GM21723 (cell line): ENCODE data around the gene TMEM253.
A peak's percentile ranks its signal among the peaks of the same experiment; 100 is the strongest.

ENCODE experiments used
- ATAC-seq: cut with Tn5 transposase; IDR thresholded peaks from one replicate; pipeline ENCODE4 v1.9.1; 2021; ENCODE audit warnings: mild to moderate bottlenecking, moderate library complexity; ENCODE audit not compliant: unreplicated experiment

The TMEM253 gene

DNA sequence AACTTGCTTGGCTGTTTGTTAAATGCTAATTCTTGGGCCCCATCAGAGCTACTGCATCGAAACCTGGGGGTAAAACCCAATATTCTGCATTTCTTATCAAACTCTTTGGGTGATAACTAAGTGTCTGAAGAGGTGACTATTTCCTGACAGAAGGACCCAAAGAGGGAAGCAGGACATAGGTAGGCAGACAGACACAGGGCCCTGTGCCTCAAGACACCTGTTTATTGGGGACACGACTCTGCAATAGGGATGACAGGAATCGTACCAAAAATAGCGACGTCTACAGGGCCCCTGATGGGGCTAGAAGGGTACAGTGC is 11.0 kb upstream of the TMEM253 start:
- ATAC-seq = no peak

DNA sequence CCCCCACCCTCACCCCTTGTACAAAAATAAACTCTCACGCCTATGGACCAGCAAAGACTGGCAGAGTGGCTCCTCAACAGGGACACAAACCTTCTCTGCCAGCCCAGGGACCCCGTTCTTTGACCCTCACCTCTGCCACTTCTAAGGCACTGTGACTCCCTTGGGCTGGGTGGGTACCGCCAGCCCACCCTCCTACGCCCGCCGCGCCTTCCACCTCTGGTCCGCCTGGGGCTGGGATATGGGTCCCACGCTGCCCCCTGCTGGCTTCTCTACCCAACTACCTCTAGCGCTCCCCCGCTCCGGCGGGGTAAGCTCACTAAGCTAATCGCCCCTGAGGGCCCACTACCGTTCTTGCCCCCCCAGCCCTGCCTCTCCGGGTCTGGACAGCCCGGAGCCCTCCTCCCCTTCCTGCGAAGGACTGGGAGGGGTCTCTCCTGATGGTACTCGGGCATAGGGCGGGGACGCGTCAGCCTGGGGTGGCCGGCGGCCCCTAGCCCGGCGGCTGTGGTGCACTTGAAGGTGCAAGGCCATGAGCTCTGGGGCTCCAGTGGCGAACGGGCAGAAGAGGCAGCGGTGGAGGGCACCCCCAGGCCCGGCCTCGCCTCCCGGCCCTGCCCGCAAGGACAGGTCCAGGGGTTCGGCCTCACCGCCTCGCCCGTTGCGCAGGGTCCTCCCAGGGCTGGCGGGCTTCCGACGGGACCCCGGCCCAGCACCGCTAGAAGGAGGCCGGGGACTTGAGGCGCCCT is 10.5 kb upstream of the TMEM253 start:
- ATAC-seq = no peak

DNA sequence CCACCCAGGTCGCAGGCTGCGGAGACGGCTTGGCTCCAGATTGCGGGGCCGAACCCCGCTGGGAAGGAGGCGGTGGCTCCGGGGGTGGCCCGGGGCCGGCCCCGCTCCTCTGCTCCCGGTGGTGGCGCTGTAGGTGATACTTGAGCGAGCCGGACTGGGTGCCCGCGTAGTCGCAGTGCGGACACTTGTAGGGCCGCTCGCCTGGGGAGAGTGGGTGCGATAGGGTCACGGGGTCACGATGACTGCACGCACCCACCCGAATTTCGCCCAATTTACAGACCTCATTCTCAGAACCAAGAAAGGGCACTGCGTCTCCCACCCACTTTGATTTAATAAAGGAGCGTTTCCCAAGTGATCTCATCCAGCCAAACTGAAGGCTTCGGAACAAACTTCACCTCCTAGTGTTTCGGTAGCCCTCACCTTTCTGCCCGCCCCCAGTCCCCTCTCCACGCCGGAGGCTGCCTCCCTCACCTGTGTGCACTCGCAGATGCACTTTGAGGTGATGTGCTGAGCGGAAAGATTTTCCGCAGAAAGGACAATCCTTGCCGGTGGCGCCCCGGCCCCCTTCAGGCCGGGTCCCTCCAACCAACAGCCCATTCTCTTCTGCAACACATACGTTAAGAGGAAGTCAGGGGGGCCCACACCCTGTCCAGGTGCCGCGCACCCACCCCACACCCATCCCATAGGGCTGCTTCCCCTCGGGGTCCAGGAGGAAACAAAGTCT is 9.8 kb upstream of the TMEM253 start:
- no peak for ATAC-seq

DNA sequence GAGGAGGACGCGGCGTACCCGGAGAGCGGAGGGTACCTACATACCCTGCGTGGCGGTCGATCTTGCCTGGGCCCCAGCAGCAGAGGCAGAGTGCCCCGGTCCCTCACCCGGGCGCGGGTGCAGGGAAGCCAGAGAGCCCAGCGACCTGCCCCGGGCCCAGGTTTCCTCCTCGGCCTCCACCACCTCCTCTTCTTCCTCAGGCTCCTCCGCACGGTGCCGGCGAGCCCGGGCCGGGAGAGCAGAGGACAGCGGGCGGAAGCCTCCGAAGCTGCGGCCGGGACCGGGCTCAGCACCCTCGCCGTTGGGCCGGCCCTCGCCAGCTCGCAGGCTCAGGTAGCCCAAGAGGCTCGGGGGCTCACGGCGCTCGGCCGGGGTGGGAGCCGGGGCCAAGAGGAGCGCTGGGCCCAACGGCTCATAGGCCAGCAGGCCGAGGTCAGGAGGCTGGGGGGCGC is 9.0 kb upstream of the TMEM253 start:
- ATAC-seq = no peak

DNA sequence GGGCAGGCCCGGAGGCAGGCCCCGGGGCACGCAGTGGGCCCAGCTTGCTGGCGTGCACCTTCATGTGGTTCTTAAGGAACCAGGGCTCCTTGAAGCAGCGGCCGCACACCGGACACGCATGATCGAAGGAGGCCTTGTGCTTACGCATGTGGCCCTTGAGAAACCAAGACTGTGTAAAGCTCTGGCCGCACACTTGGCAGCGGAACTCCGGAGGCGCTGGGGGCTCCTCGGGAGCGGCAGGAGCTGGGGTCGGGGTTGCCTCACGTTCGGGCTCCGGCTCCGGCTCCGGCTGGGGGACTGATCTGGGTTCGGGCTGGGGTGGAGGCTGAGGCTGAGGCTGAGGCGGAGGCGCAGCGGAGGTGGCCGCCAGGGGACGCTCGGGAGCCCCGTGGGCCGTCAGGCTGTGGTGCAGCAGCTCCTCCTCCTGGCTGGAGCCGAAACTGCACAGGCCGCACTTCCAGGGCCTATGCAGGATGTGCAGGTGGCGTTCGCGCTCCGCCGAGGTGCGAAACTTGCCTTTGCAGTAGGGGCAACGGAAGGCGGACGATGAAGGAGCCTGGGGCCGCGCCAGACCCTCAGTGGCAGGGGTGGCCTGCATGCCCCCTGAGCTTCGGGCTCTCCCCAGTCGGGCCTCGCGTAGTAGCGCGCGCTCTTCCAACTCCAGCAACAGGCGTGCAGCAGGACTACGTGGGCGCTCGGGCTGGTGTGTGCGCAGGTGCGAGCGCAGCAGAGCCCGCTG is 8.4 kb upstream of the TMEM253 start:
- ATAC-seq = peak; percentile 94

DNA sequence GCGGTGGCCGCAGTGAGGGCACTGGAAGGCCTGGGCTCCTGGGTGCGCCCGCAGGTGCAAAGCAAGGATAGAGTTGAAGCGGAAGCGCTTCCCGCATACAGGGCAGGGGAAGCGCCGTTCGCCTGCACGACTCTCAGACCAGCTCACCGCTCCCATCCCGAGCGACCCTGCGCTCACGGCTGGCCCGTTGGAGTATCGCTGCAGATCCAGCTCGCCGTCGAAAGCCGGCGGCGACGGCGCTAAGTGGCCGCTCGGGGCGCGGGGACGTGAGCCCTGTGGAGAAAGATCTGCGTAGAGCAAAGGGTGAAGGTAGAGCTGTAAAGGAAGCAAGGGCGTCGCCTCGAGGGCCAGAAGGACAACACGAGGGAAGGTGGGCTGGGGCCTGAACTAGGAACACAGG is 7.8 kb upstream of the TMEM253 start:
- no peak for ATAC-seq

DNA sequence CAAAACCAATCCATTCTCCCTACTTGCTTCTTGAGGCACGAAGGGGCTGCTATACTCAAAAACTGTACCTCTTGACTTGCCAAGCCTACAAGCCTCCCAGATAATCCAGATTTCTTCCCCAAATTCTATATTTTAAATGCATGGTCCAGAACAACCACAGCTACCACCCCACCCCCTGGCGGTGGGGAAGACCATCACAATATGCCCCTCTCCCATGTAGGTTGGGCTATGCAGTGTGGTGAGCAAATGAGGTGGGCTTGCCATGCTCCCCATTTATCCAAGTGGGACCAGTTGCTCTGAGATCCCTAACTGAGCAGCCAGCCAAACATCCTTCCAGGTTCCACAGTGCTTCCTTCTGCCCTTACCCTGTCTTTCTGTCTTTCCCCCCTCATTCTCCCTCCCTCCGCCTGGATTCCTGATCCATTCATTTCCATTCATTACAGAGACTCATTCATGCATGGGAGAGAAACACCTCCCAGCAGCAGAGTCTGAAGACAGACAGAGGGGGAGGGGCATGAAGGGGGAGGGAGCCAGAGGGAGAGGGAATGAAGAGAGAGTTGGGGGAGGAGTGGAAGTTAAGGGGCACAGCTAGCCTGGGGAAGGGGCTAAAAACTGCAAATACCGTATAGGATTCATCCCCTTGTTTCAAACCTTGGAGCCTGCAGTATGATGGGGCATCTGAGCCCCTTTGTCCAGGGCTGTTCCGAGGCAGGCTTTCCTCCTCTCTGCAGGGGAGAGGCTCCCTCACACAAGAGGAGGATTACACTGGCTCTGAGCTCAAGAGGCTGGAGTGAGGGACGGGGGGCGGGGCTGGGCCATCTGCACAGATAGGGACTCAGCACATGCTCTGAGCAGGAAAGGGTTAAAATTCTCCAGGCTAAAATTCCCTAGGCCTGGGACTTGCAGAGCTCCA is 6.8 kb upstream of the TMEM253 start:
- ATAC-seq = no peak

DNA sequence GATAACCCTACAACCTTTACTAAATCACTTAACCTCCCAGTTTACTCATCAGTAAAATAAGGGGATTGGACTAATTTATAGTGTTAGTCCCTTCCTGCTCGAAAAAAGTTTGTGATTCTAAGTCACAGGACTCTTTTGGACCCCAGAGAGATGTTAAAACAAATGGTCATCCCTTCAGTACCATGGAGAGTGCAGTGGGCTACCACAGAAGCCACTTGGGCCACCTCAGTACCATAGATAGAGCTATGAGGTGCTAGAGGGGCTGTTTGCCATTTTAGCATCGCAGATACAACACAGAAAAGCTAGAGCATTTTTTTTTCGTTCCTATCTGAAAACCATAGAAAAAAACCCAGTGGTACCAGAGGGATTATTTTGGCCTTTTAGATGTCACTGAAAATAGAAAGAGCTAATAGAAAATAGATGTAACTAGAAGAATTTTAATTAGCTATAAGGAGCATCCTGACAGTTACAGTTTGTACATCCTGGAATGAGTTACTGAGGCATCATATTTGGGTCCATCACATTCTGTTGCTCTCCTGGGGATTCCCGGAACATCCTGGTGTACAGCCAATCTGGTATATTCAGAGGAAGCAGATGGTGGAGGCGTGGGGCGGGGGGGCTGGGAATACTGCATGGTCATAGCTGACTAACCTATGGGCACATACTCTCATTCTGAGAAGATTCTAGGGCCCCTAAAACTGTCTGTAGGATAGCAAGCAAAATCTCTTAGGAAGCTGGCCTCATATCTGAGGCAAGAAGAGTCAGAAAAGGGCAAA is 5.2 kb upstream of the TMEM253 start:
- no peak for ATAC-seq

DNA sequence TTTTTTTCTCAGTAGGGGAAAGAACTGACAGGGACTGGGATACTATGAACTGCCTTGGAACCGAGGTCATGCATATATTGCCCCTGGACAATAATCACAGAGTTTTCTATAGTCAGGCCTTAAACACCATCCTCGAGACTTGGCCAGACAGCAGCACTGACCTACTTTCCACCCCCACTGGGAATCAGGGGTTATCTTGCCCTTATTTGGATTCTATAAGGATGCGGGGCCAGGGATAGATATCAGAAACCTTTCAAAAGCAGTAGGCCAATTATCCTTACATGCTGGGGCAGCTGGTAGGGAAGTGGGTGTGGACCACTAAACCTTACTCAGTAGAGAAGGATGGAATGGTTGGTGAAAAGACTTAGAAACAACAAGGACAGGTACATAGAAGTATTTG is 4.4 kb upstream of the TMEM253 start:
- ATAC-seq = no peak

DNA sequence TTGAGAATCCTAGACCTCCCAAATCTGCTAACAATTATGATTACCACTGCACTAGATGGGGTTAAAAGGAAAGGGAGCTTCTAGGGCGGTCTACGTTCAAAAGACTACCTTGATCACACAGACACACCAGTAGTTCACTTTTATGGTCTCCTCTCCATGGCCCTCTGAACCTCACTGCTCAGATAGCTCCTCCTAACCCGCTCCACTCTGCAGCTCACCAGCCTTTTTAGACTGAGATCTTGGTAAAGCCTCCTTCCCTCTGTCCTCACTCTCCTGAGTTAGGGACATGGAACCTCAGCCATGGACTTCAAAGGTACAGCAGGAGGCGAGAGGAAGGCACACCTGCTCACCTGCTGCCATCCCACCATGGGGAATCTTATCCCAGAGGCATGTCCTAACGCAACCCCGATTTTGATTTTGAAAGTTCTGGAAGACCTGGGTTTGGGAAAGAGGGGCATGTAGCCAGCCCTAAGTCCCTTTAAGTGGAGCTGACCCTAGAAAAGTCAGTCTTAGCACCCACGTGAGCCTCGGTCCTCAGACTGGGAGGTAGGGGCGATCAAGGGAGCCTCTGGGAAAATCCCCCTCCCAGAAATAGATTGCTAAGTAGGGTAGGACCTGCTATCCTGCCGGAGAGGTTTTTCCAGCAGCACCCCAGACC is 3.8 kb upstream of the TMEM253 start:
- ATAC-seq = no peak

DNA sequence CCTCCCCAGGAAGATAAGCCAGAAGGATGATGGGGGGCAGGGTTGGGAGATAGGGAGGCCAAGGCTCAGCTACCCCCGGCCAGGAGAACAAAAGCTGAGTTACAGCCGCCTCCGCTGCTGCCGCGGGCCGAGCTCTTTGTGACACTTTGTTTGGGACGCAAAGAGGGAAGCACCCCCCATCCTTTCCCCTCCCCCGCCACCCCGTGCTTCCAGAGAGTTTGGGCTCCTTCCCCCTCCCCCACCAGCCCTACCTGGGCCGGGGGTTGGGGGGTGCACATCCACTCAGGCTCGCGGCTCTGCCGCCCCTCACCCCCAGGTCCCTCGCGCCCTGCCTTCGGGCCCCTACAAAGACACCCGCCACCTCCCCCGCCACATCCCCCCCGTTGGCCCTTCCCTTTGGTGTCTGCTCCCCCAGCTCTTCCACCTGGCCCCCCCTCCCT is 3.2 kb upstream of the TMEM253 start:
- no peak for ATAC-seq

DNA sequence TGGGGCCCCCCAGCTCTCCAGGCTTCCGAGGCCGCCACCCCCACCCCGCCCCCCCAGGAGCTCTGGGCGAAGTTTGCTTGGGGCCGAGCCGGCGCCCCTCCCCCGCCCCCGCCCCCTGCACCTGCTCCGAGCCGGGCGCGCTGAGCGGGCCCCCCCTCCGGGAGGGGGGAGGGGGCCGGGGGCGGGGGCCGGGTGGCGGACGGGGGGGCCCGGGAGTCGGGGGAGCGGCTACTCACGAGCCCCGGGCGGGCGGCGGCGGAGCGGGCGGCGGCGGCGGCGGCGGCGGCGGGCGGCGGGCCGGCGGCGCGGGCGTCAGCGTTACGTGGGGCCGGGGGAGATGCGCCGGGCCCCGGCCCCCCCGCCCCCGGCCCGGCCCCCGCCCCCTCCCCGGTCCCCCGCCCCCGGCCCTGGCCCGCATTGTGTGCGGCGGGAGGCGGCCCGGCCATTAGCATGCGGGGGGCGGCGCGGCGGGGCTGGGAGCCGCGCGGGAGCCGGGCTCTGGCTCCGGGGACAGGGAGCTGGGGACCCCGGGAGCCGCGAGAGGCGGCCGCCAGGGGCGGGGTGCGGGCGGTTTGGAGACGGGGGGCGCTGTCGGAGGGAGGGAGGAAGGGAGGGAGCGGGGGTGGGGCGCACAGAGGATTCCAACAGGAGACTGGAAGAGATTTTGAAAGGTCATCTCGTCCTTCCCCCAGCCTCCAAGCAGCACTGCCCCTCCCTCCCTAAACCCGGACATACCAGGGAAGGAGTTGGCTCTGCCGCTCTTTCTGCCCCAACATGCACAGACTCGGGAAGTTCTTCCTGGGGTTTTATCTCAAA is 2.6 kb upstream of the TMEM253 start, which contains the start of gene ZNF219:
ZNF219 (minus strand) TSS at position 580 of the 816 bp plus-strand sequence. CDS start 5,064 bp downstream, outside the sequence.
- ATAC-seq = no peak

DNA sequence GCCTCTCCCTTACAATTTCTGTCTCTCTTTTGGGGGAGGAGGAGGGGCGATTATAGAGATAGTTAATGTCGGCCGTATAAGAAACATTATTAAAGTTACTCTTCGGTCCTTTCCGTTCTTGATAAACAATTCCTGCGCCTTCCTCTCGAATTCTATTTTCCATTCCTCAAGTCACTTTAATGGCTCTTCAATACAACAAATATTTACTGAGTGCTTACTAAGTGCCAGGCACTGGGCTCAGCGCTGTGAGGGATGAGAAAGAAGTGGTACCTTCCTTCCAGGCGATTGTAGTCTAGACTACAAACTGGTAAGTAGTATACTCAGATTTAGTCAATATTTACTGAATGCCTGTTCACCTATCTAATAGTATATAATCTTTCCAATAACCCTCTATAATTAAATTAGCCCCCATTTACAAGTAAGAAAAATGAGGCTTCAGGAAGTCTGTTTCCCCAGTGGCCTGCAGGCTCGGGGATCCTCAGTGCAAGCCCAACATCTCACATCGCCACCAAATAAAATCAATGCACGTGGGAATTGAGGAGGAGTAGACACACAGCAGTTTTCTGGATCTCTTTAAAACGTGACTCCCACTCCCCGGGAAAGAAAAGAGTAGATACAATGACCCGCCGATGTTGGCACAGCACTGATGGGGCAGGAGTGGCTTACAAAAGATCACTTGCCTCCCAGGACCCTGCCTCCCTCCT is 1.8 kb upstream of the TMEM253 start:
- no peak for ATAC-seq

DNA sequence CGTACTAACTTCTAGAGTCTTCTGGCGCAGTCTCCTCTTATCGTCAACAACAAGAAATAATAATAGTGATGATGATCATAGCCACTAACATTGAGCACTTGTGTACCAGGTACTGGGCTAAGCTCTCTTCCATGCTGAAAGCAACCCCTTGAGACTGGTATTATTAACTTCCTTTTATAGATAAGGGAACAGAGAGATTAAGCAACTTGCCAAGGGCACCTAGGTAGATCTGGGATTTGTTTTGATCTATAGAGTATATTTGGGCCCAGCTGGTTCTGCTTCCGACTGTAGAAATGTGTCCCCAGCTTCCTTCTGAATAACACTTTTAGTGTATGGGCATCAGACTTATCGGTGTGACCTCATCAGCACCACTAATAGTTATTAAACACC is 1.3 kb upstream of the TMEM253 start:
- ATAC-seq = no peak

DNA sequence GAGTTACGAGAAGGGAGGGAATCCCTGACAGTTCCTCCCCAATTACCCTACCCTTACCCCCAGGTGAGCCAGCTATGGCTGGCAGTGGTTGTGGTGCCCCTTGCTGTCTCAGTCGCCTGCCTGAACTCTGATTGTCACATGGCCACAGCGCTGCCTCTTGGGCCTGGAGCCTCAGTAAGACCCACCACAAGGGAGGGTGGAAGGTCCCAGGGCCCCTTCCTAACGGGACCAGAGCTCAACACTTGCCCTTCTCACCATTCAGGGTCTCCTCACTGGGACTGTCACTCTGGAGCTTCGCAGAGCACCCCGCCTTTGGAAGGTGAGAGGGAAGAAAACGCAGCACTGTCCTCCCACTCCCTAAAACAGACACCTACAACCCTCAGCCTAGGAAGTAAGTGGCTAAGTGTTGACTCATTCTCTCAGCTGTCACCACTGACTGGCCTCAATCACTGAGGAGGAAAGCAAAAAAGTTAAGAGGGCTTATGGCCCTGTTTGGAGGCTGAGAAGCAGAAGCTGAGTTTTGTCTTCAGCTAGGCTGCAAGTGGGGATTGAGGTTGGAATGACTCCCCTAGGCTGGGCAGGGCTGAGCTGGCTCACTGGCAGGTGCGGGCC is 1.0 kb downstream of the TMEM253 start:
- ATAC-seq = no peak

DNA sequence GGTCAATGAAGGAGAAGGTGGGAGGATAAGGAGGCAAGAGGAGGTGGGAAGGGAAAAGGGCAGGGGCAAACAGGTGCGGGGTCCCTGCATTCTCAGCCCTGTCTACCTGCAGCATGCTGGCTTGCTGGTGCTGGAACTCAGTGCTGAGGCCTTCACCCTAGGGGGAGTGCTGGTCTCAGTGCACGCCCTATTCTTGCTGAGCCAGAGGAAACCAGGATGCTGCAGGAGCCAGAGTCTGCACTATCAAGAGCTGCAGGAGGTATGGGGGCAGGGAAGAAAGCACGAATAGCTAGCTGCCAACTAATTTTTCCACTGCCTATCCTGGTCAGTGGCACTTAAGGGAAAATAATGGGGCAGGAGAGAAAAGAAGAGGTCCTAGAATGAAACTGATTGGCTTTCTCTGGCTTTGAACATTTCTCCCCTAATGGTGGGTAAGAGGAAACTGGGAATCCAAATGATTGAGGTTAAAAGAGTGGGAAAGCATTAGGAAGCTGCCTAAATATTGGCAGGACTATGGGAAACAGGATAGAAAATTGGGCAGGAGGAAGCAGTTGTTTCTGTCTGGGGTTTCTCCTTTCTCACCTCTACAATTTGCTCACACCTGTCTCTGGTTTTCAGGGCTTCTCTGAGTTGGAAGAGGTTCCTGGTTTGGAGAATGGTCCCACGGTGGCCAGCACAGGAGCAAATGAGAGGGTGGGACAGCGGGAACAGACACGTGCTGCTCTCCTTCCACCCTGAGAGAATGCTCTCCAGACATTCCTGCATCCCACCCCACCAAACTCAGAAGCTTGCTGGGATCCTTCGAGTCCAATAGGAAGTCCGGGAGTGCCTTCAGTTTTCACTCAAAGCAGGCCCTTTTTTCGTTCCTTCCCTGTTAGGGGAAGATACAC is 1.9 kb downstream of the TMEM253 start:
- no peak for ATAC-seq

DNA sequence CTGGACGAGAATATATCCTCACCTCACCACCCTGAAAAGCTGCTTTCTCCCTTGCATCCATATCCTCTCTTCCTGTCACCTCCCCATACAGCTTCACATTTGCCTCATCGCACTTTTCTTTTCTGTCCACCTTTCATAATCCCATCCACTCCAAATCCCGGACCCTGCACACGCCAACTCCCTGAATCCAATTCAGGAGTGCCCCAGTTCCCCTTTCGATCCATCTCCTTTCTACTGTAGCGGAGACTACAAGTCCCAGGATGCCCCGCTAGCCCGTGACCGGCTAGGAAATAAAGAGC is 2.5 kb downstream of the TMEM253 start:
- no peak for ATAC-seq
